Activated T-helper 2 cell treated with anti-CD3 and anti-CD28 coated beads, Interferon-gamma antibody, Interleukin-2, Interleukin-4, amounts not matched to agents 10 μg/mL and 5 μg/mL and 100 μg/mL, durations not matched to agents 14 hours and 24 hours and 36 hours (primary cell): ENCODE data around the gene GNG8. TPM values are rescaled to one million over a fixed set of nuclear protein-coding genes. Genes with fewer than 3 reads are reported as not detected.

Source experiments
- DNase-seq: peaks from one replicate; pipeline ENCODE4 v3.0.0; 2021; ENCODE audit warnings: low spot score
- H3K27ac Mint-ChIP-seq: one replicate; pipeline ENCODE4 v1.8.0; 2021; ENCODE audit warnings: mixed read lengths
- H3K27me3 Mint-ChIP-seq: one replicate; pipeline ENCODE4 v1.8.0; 2021; ENCODE audit warnings: low read depth, mixed read lengths
- H3K36me3 Mint-ChIP-seq: one replicate; pipeline ENCODE4 v1.8.0; 2021; ENCODE audit warnings: low read depth, mixed read lengths
- H3K4me1 Mint-ChIP-seq: one replicate; pipeline ENCODE4 v1.8.0; 2021; ENCODE audit warnings: low read depth, mixed read lengths
- H3K4me3 Mint-ChIP-seq: one replicate; pipeline ENCODE4 v1.8.0; 2021; ENCODE audit warnings: low read depth, mild to moderate bottlenecking, moderate library complexity, mixed read lengths
- H3K9me3 Mint-ChIP-seq: one replicate; pipeline ENCODE4 v1.8.0; 2021; ENCODE audit warnings: mixed read lengths
- intact Hi-C: fragments of 100-400 bp; cut with micrococcal nuclease; formaldehyde crosslinking; loops from one replicate; pipeline ENCODE4 v1.15.1; 2023
- total RNA-seq: library from RNA; stranded (reverse); gene quantifications from 2 replicates; pipeline ENCODE4 v1.2.3, GENCODE V29; 2022

GNG8 gene
- total RNA-seq, 1 donor from 2014 or later = 29.1 TPM

GRCh38 chr19:46621191-46622117, 14.5 kb downstream of the GNG8 start:
- Mint-ChIP-seq H3K9me3 (no peaks in the 10 kb centered on the region), H3K36me3 (peaks cover 69% of the 10 kb centered on the region), H3K27ac (peak overlapping the region; percentile 98), H3K4me3 (peak overlapping the region; percentile 92), H3K27me3 (no peaks in the 10 kb centered on the region), H3K4me1 (peaks cover 67% of the 10 kb centered on the region)
- intact Hi-C loops = no loop called here
- DNase-seq = no peak

GRCh38 chr19:46620716-46621115, 15.3 kb downstream of the GNG8 start:
- intact Hi-C loops = no loop called here
- Mint-ChIP-seq H3K9me3 (no peaks in the 10 kb centered on the region), H3K27ac (peak overlapping the region; percentile 98), H3K4me1 (peaks cover 68% of the 10 kb centered on the region), H3K36me3 (peaks cover 69% of the 10 kb centered on the region), H3K4me3 (peak overlapping the region; percentile 92), H3K27me3 (no peaks in the 10 kb centered on the region)
- DNase-seq = no peak

- intact Hi-C loops = no loop called here
- DNase-seq = no peak
- Mint-ChIP-seq H3K9me3 (no peaks in the 10 kb centered on the region), H3K4me1 (peaks cover 65% of the 10 kb centered on the region), H3K4me3 (peak overlapping the region; percentile 92), H3K36me3 (peaks cover 69% of the 10 kb centered on the region), H3K27ac (peak overlapping the region; percentile 98), H3K27me3 (no peaks in the 10 kb centered on the region)
Measured at GRCh38 chr19:46620267-46620666, 15.7 kb downstream of the GNG8 start.

- Mint-ChIP-seq H3K36me3 (peaks cover 63% of the 10 kb centered on the region), H3K4me3 (peak overlapping the region; percentile 92), H3K27ac (peak overlapping the region; percentile 98), H3K27me3 (no peaks in the 10 kb centered on the region), H3K4me1 (peaks cover 64% of the 10 kb centered on the region), H3K9me3 (no peaks in the 10 kb centered on the region)
- intact Hi-C loops = loop anchor here (5.0 kb wide), 1 partner anchor 91 kb away; no protein-coding TSS in a partner anchor
- DNase-seq = no peak
Measured at GRCh38 chr19:46618670-46619231, 17.3 kb downstream of the GNG8 start.

GRCh38 chr19:46617601-46618000, 18.4 kb downstream of the GNG8 start:
- peak overlapping the region; percentile 100 for H3K27ac Mint-ChIP-seq

GRCh38 chr19:46616631-46617322, 19.2 kb downstream of the GNG8 start:
- intact Hi-C loops = loop anchor here (2.0 to 5.0 kb wide), 2 partner anchors 14 to 89 kb away; no protein-coding TSS in a partner anchor
- H3K9me3 Mint-ChIP-seq = no peaks in the 10 kb centered on the region
- DNase-seq = no peak
- peaks cover 66% of the 10 kb centered on the region for H3K4me1 Mint-ChIP-seq
- H3K27me3 Mint-ChIP-seq = no peaks in the 10 kb centered on the region
- peak overlapping the region; percentile 81 for H3K4me3 Mint-ChIP-seq
- H3K27ac Mint-ChIP-seq = peak overlapping the region; percentile 100
- peaks cover 53% of the 10 kb centered on the region for H3K36me3 Mint-ChIP-seq

More at GRCh38 chr19:46617601-46618000, 18.4 kb downstream of the GNG8 start:
- intact Hi-C loops = loop anchor here (2.0 to 5.0 kb wide), 2 partner anchors 15 to 90 kb away; no protein-coding TSS in a partner anchor
- Mint-ChIP-seq H3K9me3 (no peaks in the 10 kb centered on the region), H3K36me3 (peaks cover 59% of the 10 kb centered on the region), H3K4me3 (peak overlapping the region; percentile 42), H3K27me3 (no peaks in the 10 kb centered on the region), H3K4me1 (peaks cover 66% of the 10 kb centered on the region)
- no peak for DNase-seq

- Mint-ChIP-seq H3K4me3 (no peak overlapping the region), H3K27me3 (no peaks in the 10 kb centered on the region), H3K27ac (peak overlapping the region; percentile 87), H3K4me1 (peaks cover 66% of the 10 kb centered on the region), H3K36me3 (peaks cover 52% of the 10 kb centered on the region), H3K9me3 (no peaks in the 10 kb centered on the region)
- intact Hi-C loops = loop anchor here (2.0 to 5.0 kb wide), 2 partner anchors 13 to 89 kb away; no protein-coding TSS in a partner anchor
- no peak for DNase-seq
Measured at GRCh38 chr19:46615966-46616365, 20.0 kb downstream of the GNG8 start.

GRCh38 chr19:46614114-46614722, 21.8 kb downstream of the GNG8 start:
- Mint-ChIP-seq H3K27ac (peak overlapping the region; percentile 87), H3K36me3 (peaks cover 50% of the 10 kb centered on the region), H3K9me3 (no peaks in the 10 kb centered on the region), H3K27me3 (no peaks in the 10 kb centered on the region), H3K4me1 (peaks cover 57% of the 10 kb centered on the region), H3K4me3 (peak overlapping the region; percentile 61)
- intact Hi-C loops = loop anchor here (1.0 kb wide), 2 partner anchors 48 to 114 kb away; no protein-coding TSS in a partner anchor
- peak; percentile 68 for DNase-seq

- H3K27ac Mint-ChIP-seq = peak overlapping the region; percentile 87
Measured at GRCh38 chr19:46613525-46613924, 22.5 kb downstream of the GNG8 start.

GRCh38 chr19:46611776-46612175, 24.2 kb downstream of the GNG8 start:
- peak overlapping the region; percentile 77 for H3K27ac Mint-ChIP-seq
- no peaks in the 10 kb centered on the region for H3K9me3 Mint-ChIP-seq
- intact Hi-C loops = loop anchor here (1.0 kb wide), 1 partner anchor 8 kb away; no protein-coding TSS in a partner anchor
- peaks cover 60% of the 10 kb centered on the region for H3K36me3 Mint-ChIP-seq
- no peak for DNase-seq
- peak overlapping the region; percentile 15 for H3K4me3 Mint-ChIP-seq
- peaks cover 44% of the 10 kb centered on the region for H3K4me1 Mint-ChIP-seq
- no peaks in the 10 kb centered on the region for H3K27me3 Mint-ChIP-seq

More at GRCh38 chr19:46613525-46613924, 22.5 kb downstream of the GNG8 start:
- no peaks in the 10 kb centered on the region for H3K27me3 Mint-ChIP-seq
- no peaks in the 10 kb centered on the region for H3K9me3 Mint-ChIP-seq
- H3K36me3 Mint-ChIP-seq = peaks cover 50% of the 10 kb centered on the region
- H3K4me1 Mint-ChIP-seq = peaks cover 53% of the 10 kb centered on the region
- DNase-seq = no peak
- intact Hi-C loops = no loop called here
- no peak overlapping the region for H3K4me3 Mint-ChIP-seq

GRCh38 chr19:46610851-46611770, 24.9 kb downstream of the GNG8 start:
- Mint-ChIP-seq H3K36me3 (peaks cover 63% of the 10 kb centered on the region), H3K27me3 (no peaks in the 10 kb centered on the region), H3K4me1 (peaks cover 44% of the 10 kb centered on the region), H3K4me3 (peak overlapping the region; percentile 38), H3K9me3 (no peaks in the 10 kb centered on the region), H3K27ac (peak overlapping the region; percentile 77)
- intact Hi-C loops = loop anchor here (1.0 kb wide), 1 partner anchor 8 kb away; no protein-coding TSS in a partner anchor
- no peak for DNase-seq
